Activated T-cell treated with anti-CD3 and anti-CD28 coated beads, Interleukin-2, amount 50 U/mL, for 4 hours (primary cell): Measurements from ENCODE around the gene GALR3. TPM values are rescaled to one million over a fixed set of nuclear protein-coding genes. Genes with fewer than 3 reads are reported as not detected.
A peak's percentile ranks its signal among the peaks of the same experiment; 100 is the strongest.

ENCODE experiments used
- ATAC-seq, 2 donors: fragments of 200-7000 bp; cut with Tn5 transposase; one replicate each; pipeline ENCODE4 v1.10.0; 2021
- DNase-seq: peaks from one replicate; pipeline ENCODE4 v3.0.0-alpha.2; 2020
- H3K27me3 Mint-ChIP-seq: one replicate; pipeline ENCODE4 v1.8.0; 2021; ENCODE audit warnings: low read depth, mixed read lengths
- H3K36me3 Mint-ChIP-seq: one replicate; pipeline ENCODE4 v1.8.0; 2022; ENCODE audit warnings: mixed read lengths; ENCODE audit not compliant: insufficient read depth
- H3K4me1 Mint-ChIP-seq: one replicate; pipeline ENCODE4 v1.8.0; 2021; ENCODE audit warnings: low read depth, mixed read lengths
- H3K4me3 Mint-ChIP-seq: one replicate; pipeline ENCODE4 v1.8.0; 2021; ENCODE audit warnings: mild to moderate bottlenecking, moderate library complexity, mixed read lengths
- H3K9me3 Mint-ChIP-seq: one replicate; pipeline ENCODE4 v1.8.0; 2021; ENCODE audit warnings: mixed read lengths
- total RNA-seq, 3 donors: library from RNA; stranded (reverse); gene quantifications; one replicate each; pipeline ENCODE4 v1.2.1, GENCODE V29; 2021

GALR3 gene
- total RNA-seq, 3 donors from 2014 or later = not detected

GRCh38 chr22:37854946-37855345, 31.8 kb downstream of the GALR3 start:
- peaks cover 41% of the 10 kb centered on the region for H3K4me1 Mint-ChIP-seq
- H3K36me3 Mint-ChIP-seq = peaks cover 51% of the 10 kb centered on the region
- DNase-seq = no peak
- no peaks in the 10 kb centered on the region for H3K27me3 Mint-ChIP-seq
- H3K4me3 Mint-ChIP-seq = no peak overlapping the region
- H3K9me3 Mint-ChIP-seq = no peaks in the 10 kb centered on the region
- ATAC-seq = no peak

GRCh38 chr22:37855462-37855861, 32.3 kb downstream of the GALR3 start:
- H3K36me3 Mint-ChIP-seq = peaks cover 53% of the 10 kb centered on the region
- no peaks in the 10 kb centered on the region for H3K27me3 Mint-ChIP-seq
- DNase-seq (no peak), ATAC-seq (no peak)
- H3K9me3 Mint-ChIP-seq = no peaks in the 10 kb centered on the region
- H3K4me3 Mint-ChIP-seq = no peak overlapping the region
- H3K4me1 Mint-ChIP-seq = peaks cover 39% of the 10 kb centered on the region

GRCh38 chr22:37860796-37861421, 37.7 kb downstream of the GALR3 start:
- H3K4me1 Mint-ChIP-seq = peaks cover 8% of the 10 kb centered on the region
- H3K36me3 Mint-ChIP-seq = peaks cover 41% of the 10 kb centered on the region
- H3K27me3 Mint-ChIP-seq = no peaks in the 10 kb centered on the region

GRCh38 chr22:37862570-37863325, 39.6 kb downstream of the GALR3 start:
- DNase-seq (no peak), ATAC-seq (peak in 1 of 2 donors; percentile 41)
- H3K4me1 Mint-ChIP-seq = peaks cover 8% of the 10 kb centered on the region
- no peaks in the 10 kb centered on the region for H3K9me3 Mint-ChIP-seq
- no peak overlapping the region for H3K4me3 Mint-ChIP-seq
- no peaks in the 10 kb centered on the region for H3K27me3 Mint-ChIP-seq
- H3K36me3 Mint-ChIP-seq = peaks cover 38% of the 10 kb centered on the region

More at GRCh38 chr22:37860796-37861421, 37.7 kb downstream of the GALR3 start:
- no peak for ATAC-seq
- DNase-seq = no peak
- no peak overlapping the region for H3K4me3 Mint-ChIP-seq
- H3K9me3 Mint-ChIP-seq = no peaks in the 10 kb centered on the region

- Mint-ChIP-seq H3K9me3 (no peaks in the 10 kb centered on the region), H3K36me3 (peaks cover 33% of the 10 kb centered on the region), H3K4me1 (peaks cover 6% of the 10 kb centered on the region), H3K27me3 (no peaks in the 10 kb centered on the region), H3K4me3 (no peak overlapping the region)
- no peak for DNase-seq
- no peak for ATAC-seq
Measured at GRCh38 chr22:37865510-37865909, 42.3 kb downstream of the GALR3 start.

GRCh38 chr22:37870273-37870672, 47.1 kb downstream of the GALR3 start:
- Mint-ChIP-seq H3K9me3 (no peaks in the 10 kb centered on the region), H3K4me3 (no peak overlapping the region), H3K36me3 (peaks cover 29% of the 10 kb centered on the region), H3K4me1 (no peaks in the 10 kb centered on the region), H3K27me3 (no peaks in the 10 kb centered on the region)
- DNase-seq (no peak), ATAC-seq (no peak)

Other genes with a start within 250 kb of the GALR3 start
- not detected for gene LGALS2, start 243.3 kb upstream of the GALR3 start, total RNA-seq
- 10 to 100 TPM; 73.3 to 79.5 (median 77.3) TPM for gene GGA1, start 214.5 kb upstream of the GALR3 start, total RNA-seq
- gene SH3BP1, start 183.7 kb upstream of the GALR3 start, total RNA-seq = 10 to 100 TPM; 51.1 to 54.3 (median 52.5) TPM
- 10 to 100 TPM; 39.0 to 50.2 (median 43.7) TPM for gene PDXP, start 164.7 kb upstream of the GALR3 start, total RNA-seq
- 10 to 100 TPM; 23.5 to 39.5 (median 24.9) TPM for gene LGALS1, start 147.7 kb upstream of the GALR3 start, total RNA-seq
- 10 to 100 TPM; 58.7 to 66.4 (median 65.2) TPM for gene NOL12, start 137.0 kb upstream of the GALR3 start, total RNA-seq
- gene TRIOBP, start 126.3 kb upstream of the GALR3 start, total RNA-seq = 10 to 100 TPM; 14.9 to 19.0 (median 17.2) TPM
- gene GCAT, start 15.4 kb upstream of the GALR3 start, total RNA-seq = 10 to 100 TPM in 1 of 3 donors, 1 to 10 TPM in 2; 6.5 to 12.3 (median 8.6) TPM
- 10 to 100 TPM; 28.0 to 30.4 (median 29.7) TPM for gene ANKRD54, start 21.0 kb downstream of the GALR3 start, total RNA-seq
- gene EIF3L, start 26.0 kb downstream of the GALR3 start, total RNA-seq = 100 to 1,000 TPM; 448 to 518 (median 461) TPM
- 10 to 100 TPM; 16.0 to 16.2 (median 16.0) TPM for gene MICALL1, start 82.9 kb downstream of the GALR3 start, total RNA-seq
- gene C22orf23, start 130.2 kb downstream of the GALR3 start, total RNA-seq = under 1 TPM in 1 of 3 donors, not detected in 2; 0.46 TPM
- 100 to 1,000 TPM; 155 to 176 (median 163) TPM for gene POLR2F, start 130.3 kb downstream of the GALR3 start, total RNA-seq
- not detected for gene SOX10, start 161.2 kb downstream of the GALR3 start, total RNA-seq
- gene PICK1, start 234.0 kb downstream of the GALR3 start, total RNA-seq = 10 to 100 TPM; 21.7 to 24.2 (median 23.1) TPM